Measurements from ENCODE around the gene NTM. TPM values are rescaled to one million over a fixed set of nuclear protein-coding genes. Genes with fewer than 3 reads are reported as not detected.

NTM gene
- total and polyA plus RNA-seq, 8 donors, result 0.04 to 4.4 (median 0.50) TPM

- WGBS, 2 donors, result 54 to 68% methylated on average over 6 of the region's 6 CpGs
- intact Hi-C loops (cut with DNase I), result no loop called here
- no peak for FAIRE-seq
- no peak for TF ChIP-seq CTCF (IDR thresholded peaks at IDR 0.05)
- no peak for ATAC-seq
- Histone ChIP-seq H3K27ac (no peak overlapping the region), H3K9me3 (no peaks in the 10 kb centered on the region), H3K27me3 (peaks cover 0 to 8% (median 0%) of the 10 kb centered on the region in 4 donors), H3K4me3 (no peak overlapping the region), H3K36me3 (no peaks in the 10 kb centered on the region), H3K4me1 (no peaks in the 10 kb centered on the region)
- no peak for DNase-seq
Measured at GRCh38 chr11:132289590-132290256, 919.3 kb downstream of the NTM start.

GRCh38 chr11:132293586-132293985 lies 923.2 kb downstream of the NTM start:
- no peak for FAIRE-seq
- no peak for TF ChIP-seq CTCF (IDR thresholded peaks at IDR 0.05)
- Histone ChIP-seq H3K4me3 (no peak overlapping the region), H3K27ac (no peak overlapping the region), H3K36me3 (no peaks in the 10 kb centered on the region), H3K9me3 (no peaks in the 10 kb centered on the region), H3K27me3 (peaks cover 0 to 8% (median 0%) of the 10 kb centered on the region in 4 donors), H3K4me1 (no peaks in the 10 kb centered on the region)
- intact Hi-C loops (cut with DNase I), result no loop called here
- ATAC-seq, result no peak
- WGBS, 2 donors, result 69 to 75% methylated on average over 4 of the region's 4 CpGs
- no peak for DNase-seq

GRCh38 chr11:132296946-132297610 lies 926.7 kb downstream of the NTM start:
- Histone ChIP-seq H3K36me3 (no peaks in the 10 kb centered on the region), H3K4me3 (no peak overlapping the region), H3K9me3 (no peaks in the 10 kb centered on the region), H3K27me3 (no peaks in the 10 kb centered on the region), H3K27ac (no peak overlapping the region), H3K4me1 (no peaks in the 10 kb centered on the region)
- DNase-seq, result no peak
- TF ChIP-seq CTCF (IDR thresholded peaks at IDR 0.05), result no peak
- WGBS, 2 donors, result 68 to 84% methylated on average over 3 of the region's 3 CpGs
- intact Hi-C loops (cut with DNase I), result no loop called here
- ATAC-seq, result no peak
- no peak for FAIRE-seq

GRCh38 chr11:132298357-132298756 lies 927.9 kb downstream of the NTM start:
- Histone ChIP-seq H3K4me3 (no peak overlapping the region), H3K4me1 (no peaks in the 10 kb centered on the region), H3K9me3 (no peaks in the 10 kb centered on the region), H3K36me3 (no peaks in the 10 kb centered on the region), H3K27me3 (no peaks in the 10 kb centered on the region), H3K27ac (no peak overlapping the region)
- WGBS, 2 donors, result 83 to 89% methylated on average over 4 of the region's 4 CpGs
- TF ChIP-seq CTCF (IDR thresholded peaks at IDR 0.05), result no peak
- intact Hi-C loops (cut with DNase I), result no loop called here
- no peak for DNase-seq
- ATAC-seq, result no peak
- no peak for FAIRE-seq

GRCh38 chr11:132300283-132300682 lies 929.9 kb downstream of the NTM start:
- 49 to 59% methylated on average over 5 of the region's 5 CpGs for WGBS, 2 donors
- Histone ChIP-seq H3K4me3 (no peak overlapping the region), H3K27ac (no peak overlapping the region), H3K4me1 (no peaks in the 10 kb centered on the region), H3K9me3 (no peaks in the 10 kb centered on the region), H3K36me3 (no peaks in the 10 kb centered on the region), H3K27me3 (no peaks in the 10 kb centered on the region)
- intact Hi-C loops (cut with DNase I), result no loop called here
- no peak for TF ChIP-seq CTCF (IDR thresholded peaks at IDR 0.05)
- DNase-seq, result no peak
- ATAC-seq, result no peak
- FAIRE-seq, result no peak
